Measurements from ENCODE around the gene BIN2. TPM values are rescaled to one million over a fixed set of nuclear protein-coding genes. Genes with fewer than 3 reads are reported as not detected.

BIN2 gene
- total and polyA plus RNA-seq, 2 of the 4 experiments (the other 2 are of a cell fraction): not detected

DNA sequence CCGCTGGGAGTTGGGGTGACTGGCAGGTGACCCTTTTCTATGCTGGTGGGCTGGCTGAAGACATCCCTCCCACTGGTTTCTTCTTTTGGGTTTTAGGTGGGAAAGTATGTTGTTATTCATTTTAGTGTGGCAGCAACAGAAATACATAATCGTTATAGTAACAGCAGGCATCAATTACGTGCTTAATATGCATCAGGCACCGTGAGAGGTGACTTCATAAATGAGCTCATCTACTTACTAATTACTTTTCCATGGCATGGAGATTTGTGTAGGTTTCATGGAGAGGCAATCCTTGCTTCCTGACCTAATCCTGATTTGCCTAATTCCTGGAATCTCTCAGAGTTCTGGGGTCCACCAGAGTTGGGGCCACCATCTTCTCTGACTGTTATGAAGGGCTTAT, 35.9 kb upstream of the BIN2 start:
- H3K4me3 ChIP-seq (ENCODE audit: insufficient read depth, low read depth, low read length): no peak overlapping the region
- H3K56ac ChIP-seq (ENCODE audit: extremely low read depth, insufficient read depth, low read length): no peak overlapping the region
- H3K36me3 ChIP-seq (ENCODE audit: control insufficient read depth, insufficient read depth, low read length): 0 out of 2 replicates have a peak, but pooled peaks cover 1% of the 10 kb centered on the region
- no peaks in the 10 kb centered on the region for H4K20me1 ChIP-seq (ENCODE audit: insufficient read depth, low read length)
- peaks cover 12% of the 10 kb centered on the region; the same call in 1 of the 2 replicates for H3K9me1 ChIP-seq (ENCODE audit: insufficient read depth, low read length)
- no TSS peak for BruUV-seq (replicated peaks)
- no peak overlapping the region for H2BK15ac ChIP-seq (ENCODE audit: low read depth, low read length)
- in situ Hi-C loops (cut with MboI; ENCODE audit: low sequenced_read_pairs): loop anchor here (25.0 kb wide), 1 partner anchor 848 kb away; the partner anchor contains the start of gene DIP2B
- no peak overlapping the region for H3K23ac ChIP-seq (ENCODE audit: low read depth, low read length)
- H4K8ac ChIP-seq (ENCODE audit: low read depth in 2 of 2, low read length in 2 of 2): no peak overlapping the region
- no peak overlapping the region for H2AK5ac ChIP-seq (ENCODE audit: low read depth, low read length)
- H4K5ac ChIP-seq (ENCODE audit: low read depth, low read length): no peak overlapping the region
- H2AFZ ChIP-seq (replicated peaks; ENCODE audit: low read length, poor library complexity): no peak overlapping the region
- no peak overlapping the region for H2AK9ac ChIP-seq (replicated peaks; ENCODE audit: low read depth, low read length, poor library complexity)
- ChIA-PET CTCF (no interaction called here), POLR2A (ENCODE audit: unreplicated experiment) (no interaction called here)
- WGBS, 2 experiments (ENCODE audit: extremely low coverage in 2 of 2, insufficient read length in 1 of 2): no CpG with 5 or more reads among the region's 4 CpGs
- H3K27ac ChIP-seq (ENCODE audit: insufficient read depth, low read length): no peak overlapping the region
- ATAC-seq (ENCODE audit: low read depth) (no peak), DNase-seq (no peak)
- TF ChIP-seq MAZ (IDR thresholded peaks at IDR 0.05; ENCODE audit: borderline replicate concordance, low read depth, low read length) (no peak), BHLHE40 (IDR thresholded peaks at IDR 0.05; ENCODE audit: low read depth, low read length) (no peak), NFE2L2 (IDR thresholded peaks at IDR 0.05; ENCODE audit: low read depth, low read length) (no peak), FOS (IDR thresholded peaks at IDR 0.05; ENCODE audit: low read depth, low read length) (no peak), MXI1 (IDR thresholded peaks at IDR 0.05; ENCODE audit: borderline replicate concordance, low read depth, low read length) (no peak), RFX5 (IDR thresholded peaks at IDR 0.05; ENCODE audit: low read depth, low read length) (no peak), RAD21 (IDR thresholded peaks at IDR 0.05; ENCODE audit: low read length) (no peak), MAFK (IDR thresholded peaks at IDR 0.05; ENCODE audit: low read depth, low read length) (no peak), POLR2A (IDR thresholded peaks at IDR 0.05; ENCODE audit: low read depth, low read length) (no peak), RCOR1 (IDR thresholded peaks at IDR 0.05; ENCODE audit: insufficient replicate concordance, low read length) (no peak), CHD1 (IDR thresholded peaks at IDR 0.05; ENCODE audit: low read depth, low read length) (no peak), CEBPB (IDR thresholded peaks at IDR 0.05; ENCODE audit: low read depth, low read length) (no peak), SMC3 (IDR thresholded peaks at IDR 0.05; ENCODE audit: low read depth, low read length) (no peak)
- TF ChIP-seq, protein P1, sequence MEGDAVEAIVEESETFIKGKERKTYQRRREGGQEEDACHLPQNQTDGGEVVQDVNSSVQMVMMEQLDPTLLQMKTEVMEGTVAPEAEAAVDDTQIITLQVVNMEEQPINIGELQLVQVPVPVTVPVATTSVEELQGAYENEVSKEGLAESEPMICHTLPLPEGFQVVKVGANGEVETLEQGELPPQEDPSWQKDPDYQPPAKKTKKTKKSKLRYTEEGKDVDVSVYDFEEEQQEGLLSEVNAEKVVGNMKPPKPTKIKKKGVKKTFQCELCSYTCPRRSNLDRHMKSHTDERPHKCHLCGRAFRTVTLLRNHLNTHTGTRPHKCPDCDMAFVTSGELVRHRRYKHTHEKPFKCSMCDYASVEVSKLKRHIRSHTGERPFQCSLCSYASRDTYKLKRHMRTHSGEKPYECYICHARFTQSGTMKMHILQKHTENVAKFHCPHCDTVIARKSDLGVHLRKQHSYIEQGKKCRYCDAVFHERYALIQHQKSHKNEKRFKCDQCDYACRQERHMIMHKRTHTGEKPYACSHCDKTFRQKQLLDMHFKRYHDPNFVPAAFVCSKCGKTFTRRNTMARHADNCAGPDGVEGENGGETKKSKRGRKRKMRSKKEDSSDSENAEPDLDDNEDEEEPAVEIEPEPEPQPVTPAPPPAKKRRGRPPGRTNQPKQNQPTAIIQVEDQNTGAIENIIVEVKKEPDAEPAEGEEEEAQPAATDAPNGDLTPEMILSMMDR (conservative IDR thresholded peaks at IDR 0.05; ENCODE audit: low read depth, low read length): no peak
- TF ChIP-seq, protein P2, sequence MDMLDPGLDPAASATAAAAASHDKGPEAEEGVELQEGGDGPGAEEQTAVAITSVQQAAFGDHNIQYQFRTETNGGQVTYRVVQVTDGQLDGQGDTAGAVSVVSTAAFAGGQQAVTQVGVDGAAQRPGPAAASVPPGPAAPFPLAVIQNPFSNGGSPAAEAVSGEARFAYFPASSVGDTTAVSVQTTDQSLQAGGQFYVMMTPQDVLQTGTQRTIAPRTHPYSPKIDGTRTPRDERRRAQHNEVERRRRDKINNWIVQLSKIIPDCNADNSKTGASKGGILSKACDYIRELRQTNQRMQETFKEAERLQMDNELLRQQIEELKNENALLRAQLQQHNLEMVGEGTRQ (IDR thresholded peaks at IDR 0.05; ENCODE audit: low read depth, low read length): no peak
- TF ChIP-seq, protein P3, sequence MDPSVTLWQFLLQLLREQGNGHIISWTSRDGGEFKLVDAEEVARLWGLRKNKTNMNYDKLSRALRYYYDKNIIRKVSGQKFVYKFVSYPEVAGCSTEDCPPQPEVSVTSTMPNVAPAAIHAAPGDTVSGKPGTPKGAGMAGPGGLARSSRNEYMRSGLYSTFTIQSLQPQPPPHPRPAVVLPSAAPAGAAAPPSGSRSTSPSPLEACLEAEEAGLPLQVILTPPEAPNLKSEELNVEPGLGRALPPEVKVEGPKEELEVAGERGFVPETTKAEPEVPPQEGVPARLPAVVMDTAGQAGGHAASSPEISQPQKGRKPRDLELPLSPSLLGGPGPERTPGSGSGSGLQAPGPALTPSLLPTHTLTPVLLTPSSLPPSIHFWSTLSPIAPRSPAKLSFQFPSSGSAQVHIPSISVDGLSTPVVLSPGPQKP (IDR thresholded peaks at IDR 0.05; ENCODE audit: borderline replicate concordance, low read depth, low read length): no peak
- H3K14ac ChIP-seq (replicated peaks; ENCODE audit: low read depth, low read length): no peak overlapping the region
- no peak overlapping the region for H3K4ac ChIP-seq (ENCODE audit: low read depth, low read length)
- H2BK5ac ChIP-seq (ENCODE audit: low read depth, low read length, poor library complexity, severe bottlenecking): no peak overlapping the region
- dilution Hi-C loops (cut with HindIII; ENCODE audit: low sequenced_read_pairs, unreplicated experiment): no loop called here
- intact Hi-C loops (cut with micrococcal nuclease): no loop called here
- no peaks in the 10 kb centered on the region for H3K79me1 ChIP-seq (ENCODE audit: low read depth in 1 of 2, low read length in 2 of 2)
- no peak overlapping the region for H3K9ac ChIP-seq (ENCODE audit: low read depth, low read length)
- no peak overlapping the region for H3K18ac ChIP-seq (ENCODE audit: low read depth, low read length)
- H3K4me1 ChIP-seq (ENCODE audit: control insufficient read depth, insufficient read depth, low read length): peaks cover 2% of the 10 kb centered on the region
- H2BK120ac ChIP-seq (ENCODE audit: low read depth, low read length): no peak overlapping the region
- H3K27me3 ChIP-seq (ENCODE audit: control insufficient read depth, insufficient read depth, low read length): peaks cover 3% of the 10 kb centered on the region; the same call in 1 of the 2 replicates
- H2BK20ac ChIP-seq (ENCODE audit: low read depth, low read length): no peak overlapping the region
- no peak overlapping the region for H3K4me2 ChIP-seq (ENCODE audit: low read depth, low read length)
- H3K9me3 ChIP-seq (ENCODE audit: control insufficient read depth, insufficient read depth, low read length): no peaks in the 10 kb centered on the region
- no peak overlapping the region for H4K91ac ChIP-seq (ENCODE audit: insufficient read depth, low read depth, low read length)

All from IMR-90 (cell line).